ENCODE data around the gene NR4A2. TPM values are rescaled to one million over a fixed set of nuclear protein-coding genes. Genes with fewer than 3 reads are reported as not detected.

Gene NR4A2
- total RNA-seq, 1 experiment from 2014 or later = 0.85 TPM

DNA sequence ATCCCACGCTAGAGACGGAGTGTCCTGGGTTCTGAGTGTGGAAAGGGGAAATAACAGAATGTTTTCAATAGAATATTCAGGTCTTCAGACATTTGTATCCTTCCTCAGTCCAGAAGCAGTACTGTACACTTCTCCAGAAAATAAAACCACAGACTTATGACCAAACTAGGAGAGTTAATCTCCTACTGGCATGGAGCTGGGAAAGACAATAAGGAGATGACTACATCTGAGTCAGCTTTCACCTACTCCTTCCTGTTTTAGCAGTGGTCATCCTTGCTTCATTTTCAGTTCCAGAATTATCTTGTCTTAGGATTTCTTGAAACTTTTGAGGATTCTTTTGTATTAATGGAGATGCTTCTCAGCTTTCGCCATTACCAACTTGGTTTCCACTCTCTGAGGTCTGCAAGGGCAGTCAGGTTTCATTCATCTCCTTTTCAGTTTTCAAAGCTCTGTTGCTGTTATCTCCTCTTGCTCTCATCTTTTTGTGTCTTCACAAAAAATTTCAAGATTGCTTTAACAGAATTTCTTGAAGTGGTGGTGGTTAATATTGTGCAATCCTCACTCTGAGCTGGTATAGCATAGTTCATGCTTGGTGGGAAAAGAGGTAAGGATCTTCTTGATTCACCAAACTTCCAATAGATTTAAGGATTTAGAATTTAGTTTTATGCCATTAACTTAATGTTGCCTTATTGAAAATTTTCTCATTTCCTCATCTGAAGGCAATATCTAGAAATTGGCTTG, 23.7 kb upstream of the NR4A2 start:
- peaks cover 12% of the 10 kb centered on the region; the same call in 1 of the 2 replicates for H3K27me3 ChIP-seq (ENCODE audit: control insufficient read depth, insufficient read depth, low read length)
- no peak overlapping the region for H3K4me3 ChIP-seq (ENCODE audit: low read depth in 2 of 2, low read length in 2 of 2)
- ChIA-PET POLR2A (no interaction called here), CTCF (no interaction called here)
- H3K9me3 ChIP-seq (ENCODE audit: control insufficient read depth, insufficient read depth, low read depth, low read length) = no peaks in the 10 kb centered on the region
- intact Hi-C loops (cut with micrococcal nuclease; ENCODE audit: unreplicated experiment) (no loop called here), in situ Hi-C loops (cut with HindIII; ENCODE audit: low pct_unique_long_range_greater_than_20kb, low sequenced_read_pairs) (no loop called here)
- ATAC-seq = no peak
- no peak for DNase-seq (ENCODE audit: low read depth, low spot score)
- no peaks in the 10 kb centered on the region for H3K4me1 ChIP-seq (ENCODE audit: control insufficient read depth, insufficient read depth, low read length)
- no peak for TF ChIP-seq POLR2AphosphoS5 (IDR thresholded peaks at IDR 0.05; ENCODE audit: low read depth, low read length)
- TF ChIP-seq CTCF (IDR thresholded peaks at IDR 0.05) = no peak
- no peak for TF ChIP-seq SIN3A (IDR thresholded peaks at IDR 0.05; ENCODE audit: borderline replicate concordance, insufficient read depth, low read depth, low read length)
- no peak for TF ChIP-seq TCF7L2 (IDR thresholded peaks at IDR 0.05; ENCODE audit: low read depth, low read length)
- TF ChIP-seq, protein P1, sequence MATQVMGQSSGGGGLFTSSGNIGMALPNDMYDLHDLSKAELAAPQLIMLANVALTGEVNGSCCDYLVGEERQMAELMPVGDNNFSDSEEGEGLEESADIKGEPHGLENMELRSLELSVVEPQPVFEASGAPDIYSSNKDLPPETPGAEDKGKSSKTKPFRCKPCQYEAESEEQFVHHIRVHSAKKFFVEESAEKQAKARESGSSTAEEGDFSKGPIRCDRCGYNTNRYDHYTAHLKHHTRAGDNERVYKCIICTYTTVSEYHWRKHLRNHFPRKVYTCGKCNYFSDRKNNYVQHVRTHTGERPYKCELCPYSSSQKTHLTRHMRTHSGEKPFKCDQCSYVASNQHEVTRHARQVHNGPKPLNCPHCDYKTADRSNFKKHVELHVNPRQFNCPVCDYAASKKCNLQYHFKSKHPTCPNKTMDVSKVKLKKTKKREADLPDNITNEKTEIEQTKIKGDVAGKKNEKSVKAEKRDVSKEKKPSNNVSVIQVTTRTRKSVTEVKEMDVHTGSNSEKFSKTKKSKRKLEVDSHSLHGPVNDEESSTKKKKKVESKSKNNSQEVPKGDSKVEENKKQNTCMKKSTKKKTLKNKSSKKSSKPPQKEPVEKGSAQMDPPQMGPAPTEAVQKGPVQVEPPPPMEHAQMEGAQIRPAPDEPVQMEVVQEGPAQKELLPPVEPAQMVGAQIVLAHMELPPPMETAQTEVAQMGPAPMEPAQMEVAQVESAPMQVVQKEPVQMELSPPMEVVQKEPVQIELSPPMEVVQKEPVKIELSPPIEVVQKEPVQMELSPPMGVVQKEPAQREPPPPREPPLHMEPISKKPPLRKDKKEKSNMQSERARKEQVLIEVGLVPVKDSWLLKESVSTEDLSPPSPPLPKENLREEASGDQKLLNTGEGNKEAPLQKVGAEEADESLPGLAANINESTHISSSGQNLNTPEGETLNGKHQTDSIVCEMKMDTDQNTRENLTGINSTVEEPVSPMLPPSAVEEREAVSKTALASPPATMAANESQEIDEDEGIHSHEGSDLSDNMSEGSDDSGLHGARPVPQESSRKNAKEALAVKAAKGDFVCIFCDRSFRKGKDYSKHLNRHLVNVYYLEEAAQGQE (IDR thresholded peaks at IDR 0.05; ENCODE audit: insufficient read depth in 1 of 2, low read depth in 2 of 2, low read length in 1 of 2) = no peak
- no peaks in the 10 kb centered on the region for H3K36me3 ChIP-seq (ENCODE audit: control insufficient read depth, insufficient read depth, low read length)
- no peak overlapping the region for H3K27ac ChIP-seq (ENCODE audit: low read length)
- no TSS peak for BruUV-seq (replicated peaks)

DNA sequence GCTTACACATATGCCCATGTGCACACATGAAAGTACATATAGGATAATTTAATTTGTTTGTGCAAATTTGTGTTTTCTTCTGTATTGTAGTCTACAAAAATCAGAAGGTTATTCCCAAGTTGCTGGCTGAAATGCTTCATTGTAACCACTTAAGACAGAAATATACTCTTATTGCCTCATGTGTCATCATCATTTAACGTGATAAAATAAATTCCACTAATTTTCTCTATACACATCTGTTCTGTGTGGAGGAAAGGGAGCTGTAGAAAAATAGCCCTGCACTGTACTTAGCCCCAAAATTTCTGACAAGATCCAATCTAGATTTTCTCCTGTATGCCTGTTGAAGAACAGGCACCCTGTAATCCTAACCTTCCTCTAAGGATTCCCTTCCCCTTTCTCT, 20.4 kb upstream of the NR4A2 start:
- no peak for TF ChIP-seq TCF7L2 (IDR thresholded peaks at IDR 0.05; ENCODE audit: low read depth, low read length)
- TF ChIP-seq SIN3A (IDR thresholded peaks at IDR 0.05; ENCODE audit: borderline replicate concordance, insufficient read depth, low read depth, low read length) = no peak
- TF ChIP-seq, protein P1 (IDR thresholded peaks at IDR 0.05; ENCODE audit: insufficient read depth in 1 of 2, low read depth in 2 of 2, low read length in 1 of 2) = no peak
- no peak for TF ChIP-seq CTCF (IDR thresholded peaks at IDR 0.05)
- no peak for TF ChIP-seq POLR2AphosphoS5 (IDR thresholded peaks at IDR 0.05; ENCODE audit: low read depth, low read length)
- H3K9me3 ChIP-seq (ENCODE audit: control insufficient read depth, insufficient read depth, low read depth, low read length) = no peaks in the 10 kb centered on the region
- ATAC-seq (no peak), DNase-seq (ENCODE audit: low read depth, low spot score) (no peak)
- no peak overlapping the region for H3K27ac ChIP-seq (ENCODE audit: low read length)
- intact Hi-C loops (cut with micrococcal nuclease; ENCODE audit: unreplicated experiment) = no loop called here
- CTCF ChIA-PET = no interaction called here
- POLR2A ChIA-PET = no interaction called here
- H3K27me3 ChIP-seq (ENCODE audit: control insufficient read depth, insufficient read depth, low read length) = peaks cover 4% of the 10 kb centered on the region; the same call in 1 of the 2 replicates
- no TSS peak for BruUV-seq (replicated peaks)
- H3K4me3 ChIP-seq (ENCODE audit: low read depth in 2 of 2, low read length in 2 of 2) = no peak overlapping the region
- in situ Hi-C loops (cut with HindIII; ENCODE audit: low pct_unique_long_range_greater_than_20kb, low sequenced_read_pairs) = no loop called here
- H3K4me1 ChIP-seq (ENCODE audit: control insufficient read depth, insufficient read depth, low read length) = no peaks in the 10 kb centered on the region
- H3K36me3 ChIP-seq (ENCODE audit: control insufficient read depth, insufficient read depth, low read length) = no peaks in the 10 kb centered on the region
